Nephron progenitor cell (in vitro differentiated cells): ENCODE data around the gene NUDT19.

ENCODE experiments used
- DNase-seq: peaks from one replicate; pipeline ENCODE4 v3.0.0; 2021
- H3K27ac Mint-ChIP-seq: 2 replicates; pipeline ENCODE4 v1.8.0; 2021; ENCODE audit warnings: mild to moderate bottlenecking, moderate library complexity, mixed read lengths
- H3K27me3 Mint-ChIP-seq: 2 replicates; pipeline ENCODE4 v1.8.0; 2021; ENCODE audit warnings: mild to moderate bottlenecking, low read depth, mixed read lengths; ENCODE audit not compliant: poor library complexity
- H3K36me3 Mint-ChIP-seq: 2 replicates; pipeline ENCODE4 v1.8.0; 2021; ENCODE audit warnings: low read depth, mixed read lengths
- H3K4me1 Mint-ChIP-seq: 2 replicates; pipeline ENCODE4 v1.8.0; 2021; ENCODE audit warnings: mixed read lengths
- H3K4me3 Mint-ChIP-seq: 2 replicates; pipeline ENCODE4 v1.8.0; 2021; ENCODE audit warnings: mild to moderate bottlenecking, moderate library complexity, mixed read lengths
- H3K9me3 Mint-ChIP-seq: 2 replicates; pipeline ENCODE4 v1.8.0; 2021; ENCODE audit warnings: mild to moderate bottlenecking, moderate library complexity, mixed read lengths
- TF ChIP-seq, protein P1 (sequence below): fragments of 200-600 bp; sonication (generic); IDR thresholded peaks from 2 replicates; pipeline ENCODE4 v1.5.0; 2021; ENCODE audit warnings: antibody characterized with exemption

Gene NUDT19

DNA sequence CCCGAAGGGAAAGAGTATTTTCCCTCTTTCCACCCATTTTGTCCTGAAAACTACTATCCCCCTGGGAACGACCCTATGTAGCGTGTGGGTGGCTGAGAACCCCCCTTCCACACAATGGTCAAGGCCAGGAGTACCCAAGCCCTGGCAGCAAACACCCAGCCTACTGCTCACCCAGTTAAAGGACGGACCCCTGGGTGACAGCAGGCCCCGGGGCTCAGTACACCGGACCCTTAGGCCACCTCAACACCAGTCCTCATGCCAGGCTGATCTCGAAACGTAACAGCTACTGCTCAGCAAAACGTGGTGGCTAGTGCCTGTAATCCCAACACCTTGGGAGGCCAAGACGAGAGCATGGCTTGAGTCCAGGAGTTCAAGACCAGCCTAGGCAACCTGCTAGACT lies 18.0 kb upstream of the NUDT19 start:
- Mint-ChIP-seq H3K4me3 (peak overlapping the region; percentile 94), H3K27ac (no peak overlapping the region), H3K4me1 (peaks cover 33% of the 10 kb centered on the region), H3K36me3 (no peaks in the 10 kb centered on the region), H3K27me3 (peaks cover 40% of the 10 kb centered on the region), H3K9me3 (no peaks in the 10 kb centered on the region)
- DNase-seq = no peak
- TF ChIP-seq, protein P1, sequence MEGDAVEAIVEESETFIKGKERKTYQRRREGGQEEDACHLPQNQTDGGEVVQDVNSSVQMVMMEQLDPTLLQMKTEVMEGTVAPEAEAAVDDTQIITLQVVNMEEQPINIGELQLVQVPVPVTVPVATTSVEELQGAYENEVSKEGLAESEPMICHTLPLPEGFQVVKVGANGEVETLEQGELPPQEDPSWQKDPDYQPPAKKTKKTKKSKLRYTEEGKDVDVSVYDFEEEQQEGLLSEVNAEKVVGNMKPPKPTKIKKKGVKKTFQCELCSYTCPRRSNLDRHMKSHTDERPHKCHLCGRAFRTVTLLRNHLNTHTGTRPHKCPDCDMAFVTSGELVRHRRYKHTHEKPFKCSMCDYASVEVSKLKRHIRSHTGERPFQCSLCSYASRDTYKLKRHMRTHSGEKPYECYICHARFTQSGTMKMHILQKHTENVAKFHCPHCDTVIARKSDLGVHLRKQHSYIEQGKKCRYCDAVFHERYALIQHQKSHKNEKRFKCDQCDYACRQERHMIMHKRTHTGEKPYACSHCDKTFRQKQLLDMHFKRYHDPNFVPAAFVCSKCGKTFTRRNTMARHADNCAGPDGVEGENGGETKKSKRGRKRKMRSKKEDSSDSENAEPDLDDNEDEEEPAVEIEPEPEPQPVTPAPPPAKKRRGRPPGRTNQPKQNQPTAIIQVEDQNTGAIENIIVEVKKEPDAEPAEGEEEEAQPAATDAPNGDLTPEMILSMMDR = no peak

DNA sequence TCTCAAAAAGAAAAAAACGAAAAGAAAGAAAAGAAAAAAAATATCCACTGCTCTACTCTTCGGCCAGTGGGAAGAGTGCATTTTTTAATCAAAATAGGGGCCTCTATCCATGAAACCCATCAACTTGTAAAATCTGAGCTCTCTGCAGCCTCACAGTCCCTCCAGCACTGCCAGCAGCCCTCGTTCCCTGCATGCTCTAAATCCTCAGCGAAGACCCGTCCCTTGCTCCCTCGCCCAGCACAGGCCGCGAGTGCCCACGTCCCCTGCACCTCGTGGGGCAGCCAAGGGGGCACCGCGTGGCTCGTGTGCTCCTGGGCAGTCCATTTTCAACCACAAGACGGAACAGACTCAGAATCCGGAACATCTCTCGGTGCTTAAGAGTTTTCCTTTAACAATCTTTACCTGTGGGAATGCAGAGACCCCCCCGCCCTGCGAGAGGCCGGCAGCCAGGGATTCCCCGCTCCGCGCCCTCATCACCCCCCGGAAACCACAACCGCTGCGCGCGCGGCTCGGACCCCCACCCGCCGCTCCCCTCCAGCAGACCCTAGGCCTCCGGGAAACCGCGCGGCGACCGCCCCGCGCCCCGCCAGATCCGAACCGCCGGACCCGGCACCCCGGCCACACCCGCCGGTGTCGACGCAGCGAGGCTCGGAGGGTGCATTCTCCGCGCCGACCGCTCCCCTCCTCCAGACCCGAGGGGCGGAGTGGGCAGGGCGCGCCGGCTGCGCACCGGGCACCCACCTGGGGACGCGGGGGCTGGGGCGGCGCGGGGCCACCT lies 17.3 kb upstream of the NUDT19 start:
- no peaks in the 10 kb centered on the region for H3K9me3 Mint-ChIP-seq
- no peaks in the 10 kb centered on the region for H3K36me3 Mint-ChIP-seq
- DNase-seq = peak; percentile 46
- peaks cover 31% of the 10 kb centered on the region for H3K4me1 Mint-ChIP-seq
- TF ChIP-seq, protein P1 = no peak
- H3K27ac Mint-ChIP-seq = no peak overlapping the region
- peaks cover 47% of the 10 kb centered on the region for H3K27me3 Mint-ChIP-seq
- peak overlapping the region; percentile 94 for H3K4me3 Mint-ChIP-seq

DNA sequence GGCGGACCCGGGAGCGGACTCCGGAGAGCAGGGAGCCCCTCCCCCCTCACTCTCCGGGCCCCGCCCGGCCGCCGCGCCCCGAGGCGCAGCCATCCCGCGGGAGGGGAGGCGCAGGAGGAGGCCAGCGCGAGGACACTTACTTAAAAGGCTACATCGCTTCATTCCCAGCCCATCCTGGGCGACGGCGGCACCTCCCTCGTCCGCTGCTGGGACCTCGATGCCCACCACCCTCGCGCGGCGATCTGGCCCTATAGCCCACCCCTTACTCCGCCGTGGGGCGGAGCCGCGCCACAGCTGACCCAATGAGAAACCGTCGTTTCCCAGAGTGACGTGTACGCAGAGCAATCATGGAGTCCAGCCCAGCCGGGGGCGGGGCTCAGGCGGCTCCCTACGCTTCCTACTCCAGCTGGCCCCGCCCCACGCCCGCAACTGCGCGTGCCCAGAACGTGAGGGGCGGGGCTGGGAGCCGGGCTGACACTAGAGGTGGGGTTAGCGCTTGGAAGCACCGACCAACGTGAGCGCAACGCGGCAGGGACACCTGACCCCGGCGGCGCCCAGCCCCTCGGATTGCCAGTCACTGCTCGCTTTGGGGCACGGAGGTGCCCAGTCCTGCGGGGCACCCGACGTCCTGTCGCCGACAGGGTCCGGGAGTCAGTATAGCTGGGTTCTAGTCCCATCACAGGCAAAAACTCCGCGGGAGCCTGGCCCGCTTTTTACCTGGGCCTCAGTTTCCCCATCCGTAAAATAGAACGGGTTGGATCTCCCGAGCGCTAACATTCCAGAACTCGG lies 16.5 kb upstream of the NUDT19 start, which contains the start of gene ANKRD27:
Gene ANKRD27, minus strand, starts transcription at position 250 of the 789 bp plus-strand sequence. CDS start 16,165 bp downstream, outside the sequence.
- Mint-ChIP-seq H3K27me3 (peaks cover 54% of the 10 kb centered on the region), H3K4me1 (peaks cover 24% of the 10 kb centered on the region), H3K4me3 (peak within 1 kb of the TSS; percentile 94), H3K9me3 (no peaks in the 10 kb centered on the region), H3K36me3 (no peaks in the 10 kb centered on the region), H3K27ac (no peak within 1 kb of the TSS)
- TF ChIP-seq, protein P1 = no peak
- DNase-seq = peak; percentile 99

DNA sequence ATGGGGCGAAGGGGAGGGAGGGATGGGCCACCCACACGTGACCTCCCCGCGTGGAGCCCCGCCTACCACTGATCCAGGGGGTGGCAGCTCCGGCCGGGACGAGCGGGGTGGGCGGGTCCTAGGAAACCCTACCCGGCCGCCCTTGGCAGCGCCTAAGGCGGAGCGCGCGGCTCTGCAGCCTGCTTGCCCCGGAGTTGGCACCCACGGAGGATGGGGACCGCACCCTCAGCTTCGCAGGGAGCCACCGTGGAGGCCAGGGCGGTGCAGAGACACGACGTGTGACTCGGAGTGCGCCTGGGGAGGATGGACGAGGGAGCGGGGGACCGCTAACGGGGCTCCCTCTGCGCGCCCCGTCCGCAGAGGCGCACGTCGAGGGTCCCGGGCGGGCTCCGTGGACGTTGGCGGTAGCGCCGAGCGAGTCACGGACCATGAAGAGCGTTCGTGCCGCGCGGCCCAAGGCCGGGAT lies 15.9 kb upstream of the NUDT19 start, which contains the start of gene RGS9BP:
Gene RGS9BP, plus strand, starts transcription at position 129 of the 466 bp plus-strand sequence. CDS start 416 bp downstream, outside the sequence.
- DNase-seq = peak; percentile 64
- Mint-ChIP-seq H3K27ac (no peak within 1 kb of the TSS), H3K4me1 (peaks cover 23% of the 10 kb centered on the region), H3K36me3 (no peaks in the 10 kb centered on the region), H3K4me3 (peak within 1 kb of the TSS; percentile 82), H3K27me3 (peaks cover 58% of the 10 kb centered on the region), H3K9me3 (no peaks in the 10 kb centered on the region)
- TF ChIP-seq, protein P1 = no peak

DNA sequence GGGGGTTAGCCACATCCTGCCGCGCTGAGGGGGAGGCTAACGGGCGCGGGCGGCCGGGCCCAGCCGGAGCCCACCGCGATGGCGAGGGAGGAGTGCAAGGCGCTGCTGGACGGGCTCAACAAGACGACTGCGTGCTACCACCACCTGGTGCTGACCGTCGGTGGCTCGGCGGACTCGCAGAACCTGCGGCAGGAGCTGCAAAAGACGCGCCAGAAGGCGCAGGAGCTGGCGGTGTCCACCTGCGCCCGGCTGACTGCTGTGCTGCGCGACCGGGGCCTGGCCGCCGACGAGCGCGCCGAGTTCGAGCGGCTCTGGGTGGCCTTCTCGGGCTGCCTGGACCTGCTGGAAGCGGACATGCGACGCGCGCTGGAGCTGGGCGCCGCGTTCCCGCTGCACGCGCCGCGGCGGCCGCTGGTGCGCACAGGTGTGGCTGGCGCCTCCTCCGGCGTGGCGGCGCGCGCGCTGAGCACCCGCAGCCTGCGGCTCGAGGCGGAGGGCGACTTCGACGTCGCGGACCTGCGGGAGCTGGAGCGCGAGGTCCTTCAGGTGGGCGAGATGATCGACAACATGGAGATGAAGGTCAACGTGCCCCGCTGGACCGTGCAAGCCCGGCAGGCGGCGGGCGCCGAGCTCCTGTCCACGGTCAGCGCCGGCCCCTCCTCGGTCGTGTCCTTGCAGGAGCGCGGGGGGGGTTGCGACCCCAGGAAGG lies 15.3 kb upstream of the NUDT19 start:
- peak; percentile 40 for DNase-seq
- Mint-ChIP-seq H3K4me1 (peaks cover 23% of the 10 kb centered on the region), H3K9me3 (no peaks in the 10 kb centered on the region), H3K4me3 (no peak overlapping the region), H3K27me3 (peaks cover 62% of the 10 kb centered on the region), H3K27ac (no peak overlapping the region), H3K36me3 (no peaks in the 10 kb centered on the region)
- TF ChIP-seq, protein P1 = no peak
